HG02884 (cell line): ENCODE results near the gene RAPGEF5.

Experiments used
- ATAC-seq: cut with Tn5 transposase; IDR thresholded peaks from one replicate; pipeline ENCODE4 v1.9.1; 2021; ENCODE audit warnings: mild to moderate bottlenecking, moderate library complexity; ENCODE audit not compliant: unreplicated experiment

Gene RAPGEF5

GRCh38 chr7:22380333-22380732, 23.4 kb upstream of the RAPGEF5 start:
- ATAC-seq: no peak

DNA sequence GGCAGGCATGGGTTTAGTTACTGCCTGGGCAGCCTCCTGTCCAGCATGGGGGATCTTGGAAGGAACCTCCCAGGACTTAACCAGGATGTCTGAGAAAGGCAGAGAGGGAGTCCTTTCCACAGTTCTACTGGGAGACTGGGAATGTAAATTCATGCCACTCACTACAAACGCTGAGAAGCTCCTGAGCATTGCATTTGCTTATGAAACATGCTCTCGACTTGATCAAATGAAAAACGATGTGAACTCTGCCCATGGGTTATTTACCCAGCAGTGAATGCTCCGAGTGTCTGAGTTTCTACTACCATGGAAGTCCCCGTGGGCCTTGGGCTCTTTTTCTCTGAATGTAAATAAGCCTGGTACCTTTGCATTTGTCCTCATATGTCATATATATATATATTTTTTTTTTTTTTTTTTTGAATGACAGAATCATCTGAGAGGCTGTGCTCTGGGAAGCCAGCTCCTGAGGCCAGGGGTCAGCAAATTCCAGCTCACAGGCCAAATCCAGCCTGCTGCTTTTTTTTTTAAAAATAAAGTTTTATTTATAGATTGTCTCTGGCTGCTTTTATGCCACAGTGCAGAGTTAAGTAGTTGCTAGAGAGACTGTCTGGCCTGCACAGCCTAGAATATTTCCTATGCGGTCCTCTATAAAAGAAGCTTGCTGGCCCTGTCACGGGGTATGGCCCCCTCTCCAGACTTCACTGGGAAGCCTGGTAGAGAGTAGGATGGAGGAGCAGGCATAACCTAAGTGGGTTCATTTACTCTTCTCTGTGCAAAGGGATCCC, 21.4 kb upstream of the RAPGEF5 start:
- ATAC-seq: no peak

DNA sequence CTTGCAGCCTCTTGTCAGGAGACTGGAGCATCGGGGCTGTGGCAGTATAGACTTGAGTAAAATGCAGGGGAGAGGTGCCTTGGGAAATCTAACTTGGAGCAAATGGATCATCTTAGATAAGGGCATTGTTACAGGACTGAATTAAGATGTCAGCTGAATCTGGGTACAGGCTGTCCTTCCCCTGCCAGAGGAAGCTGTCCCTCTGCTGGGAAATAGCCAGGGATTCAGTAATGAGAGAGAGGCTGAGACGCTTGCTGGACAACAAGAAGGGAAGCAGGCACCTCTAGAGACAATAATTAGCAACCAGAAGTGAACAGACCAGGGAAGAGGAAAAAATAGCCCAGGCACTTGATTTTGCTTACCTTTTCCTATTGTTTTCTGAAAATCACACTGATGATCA, 20.7 kb upstream of the RAPGEF5 start:
- no peak for ATAC-seq

- no peak for ATAC-seq
Observed at GRCh38 chr7:22375359-22376048, 18.6 kb upstream of the RAPGEF5 start.

DNA sequence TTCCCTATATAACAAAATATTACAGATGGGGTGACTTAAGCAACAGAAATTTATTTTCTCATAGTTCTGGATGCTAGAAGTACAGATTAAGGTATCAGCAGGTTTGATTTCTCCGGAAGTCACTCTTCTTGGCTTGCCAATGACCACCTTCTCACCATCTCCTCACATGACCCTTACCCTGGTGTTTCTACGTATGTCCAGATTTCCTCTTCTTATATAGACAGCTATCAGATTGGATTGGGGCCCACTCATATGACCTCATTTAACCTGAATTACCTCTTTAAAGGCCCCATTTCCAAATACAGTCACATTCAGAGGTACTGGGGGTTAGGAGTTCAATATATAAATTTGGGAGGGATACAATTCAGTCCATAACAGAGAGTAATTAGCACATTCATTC, 17.0 kb upstream of the RAPGEF5 start:
- ATAC-seq: no peak

DNA sequence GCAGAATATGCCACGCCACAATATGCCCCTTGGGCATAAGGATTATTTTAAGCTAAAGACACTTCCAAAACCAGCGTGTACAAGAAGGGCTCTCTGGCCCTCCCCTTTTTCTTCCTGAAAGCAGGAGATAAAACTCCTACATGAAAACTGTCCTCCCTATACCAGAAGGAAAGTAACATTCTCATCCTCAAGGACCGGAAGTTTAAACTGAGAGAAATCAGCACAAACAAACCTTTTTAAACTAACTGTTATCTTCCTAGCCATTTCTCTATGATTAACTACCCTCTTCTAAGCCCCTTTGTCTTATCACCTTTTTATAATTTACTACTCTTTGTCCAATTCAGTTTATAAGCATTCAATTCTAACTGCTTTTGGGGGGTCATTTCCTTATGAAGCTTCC, 16.4 kb upstream of the RAPGEF5 start:
- ATAC-seq: no peak

- no peak for ATAC-seq
Observed at GRCh38 chr7:22372863-22373262, 15.9 kb upstream of the RAPGEF5 start.

DNA sequence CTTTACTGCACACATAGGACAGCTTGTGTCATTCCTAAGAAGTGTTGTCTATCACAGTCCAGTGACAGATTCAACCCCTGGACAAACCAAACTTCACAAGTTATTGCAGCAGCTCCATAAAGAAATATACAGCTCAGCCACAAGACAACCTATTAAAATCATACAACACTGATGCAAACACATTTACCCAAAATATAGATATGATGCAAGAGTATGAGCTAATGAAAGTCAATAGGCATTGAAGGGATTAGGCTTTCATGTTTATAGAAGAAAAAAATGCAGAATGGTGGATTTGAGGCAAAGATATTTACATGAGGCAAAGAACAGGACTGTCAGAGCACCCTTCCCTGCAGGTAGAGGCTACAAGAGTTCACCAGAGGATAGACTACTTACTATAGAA, 14.9 kb upstream of the RAPGEF5 start:
- no peak for ATAC-seq

GRCh38 chr7:22364900-22365299, 7.9 kb upstream of the RAPGEF5 start:
- no peak for ATAC-seq

- ATAC-seq: no peak
Observed at GRCh38 chr7:22363756-22364422, 6.9 kb upstream of the RAPGEF5 start.

GRCh38 chr7:22361795-22362194, 4.8 kb upstream of the RAPGEF5 start:
- ATAC-seq: no peak

DNA sequence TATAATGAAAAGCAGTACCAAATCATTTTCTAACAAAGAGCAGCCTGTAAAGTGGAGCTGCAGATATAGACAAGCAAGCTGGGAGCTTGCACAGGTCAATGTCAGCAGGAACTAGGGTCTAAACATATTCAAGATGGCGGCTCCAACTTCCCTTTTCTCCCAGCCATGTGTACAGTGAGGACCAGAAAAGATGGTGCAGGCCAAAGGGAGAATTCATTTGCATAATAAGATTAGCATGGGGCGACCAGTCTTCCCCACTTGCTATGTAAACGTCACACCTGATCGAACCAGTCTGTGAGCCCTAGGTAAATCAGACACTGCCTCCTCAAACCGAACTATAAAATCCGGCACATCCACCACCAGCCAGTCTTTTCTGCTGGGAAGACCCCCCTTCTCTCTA, 4.4 kb upstream of the RAPGEF5 start:
- no peak for ATAC-seq

DNA sequence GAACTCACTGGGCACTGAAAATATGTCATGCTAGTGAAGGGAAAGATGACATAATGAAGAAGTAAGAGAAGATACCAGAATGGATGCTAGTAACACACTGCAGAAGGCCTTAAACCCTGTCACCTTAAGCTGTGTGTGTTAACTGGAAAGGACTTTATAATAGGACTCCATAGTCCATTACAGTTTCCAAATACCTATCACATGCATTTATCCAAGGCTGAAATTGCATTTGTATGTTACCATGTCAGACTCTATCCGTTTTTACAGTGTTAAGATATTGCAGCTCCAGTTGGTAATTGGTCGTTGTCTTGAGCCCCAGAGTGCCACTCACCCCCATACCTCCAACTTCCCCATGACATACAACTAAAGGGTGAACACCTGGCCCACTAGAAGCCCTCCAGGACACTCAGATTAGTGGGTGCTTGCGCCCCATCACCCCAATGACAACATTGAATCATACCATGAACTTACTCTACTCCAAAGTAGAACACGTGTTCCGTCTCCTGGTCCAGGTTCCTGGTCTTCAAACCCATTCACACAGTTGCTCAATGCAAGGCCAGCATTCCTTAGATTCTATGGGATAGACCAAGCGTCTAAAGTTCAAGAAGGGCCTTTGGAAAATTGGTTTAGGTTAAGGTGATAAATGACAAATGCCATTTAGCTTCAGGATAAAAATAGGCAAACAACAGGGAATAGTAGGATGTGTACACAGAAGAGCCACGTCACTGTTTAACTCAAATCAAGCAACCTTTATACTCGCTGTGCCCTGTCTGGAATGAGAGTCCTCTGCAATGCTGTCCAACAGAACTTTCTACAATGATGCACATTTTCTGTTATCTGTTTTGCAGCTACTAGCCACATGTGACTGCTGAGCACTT, 2.1 kb upstream of the RAPGEF5 start:
- no peak for ATAC-seq

DNA sequence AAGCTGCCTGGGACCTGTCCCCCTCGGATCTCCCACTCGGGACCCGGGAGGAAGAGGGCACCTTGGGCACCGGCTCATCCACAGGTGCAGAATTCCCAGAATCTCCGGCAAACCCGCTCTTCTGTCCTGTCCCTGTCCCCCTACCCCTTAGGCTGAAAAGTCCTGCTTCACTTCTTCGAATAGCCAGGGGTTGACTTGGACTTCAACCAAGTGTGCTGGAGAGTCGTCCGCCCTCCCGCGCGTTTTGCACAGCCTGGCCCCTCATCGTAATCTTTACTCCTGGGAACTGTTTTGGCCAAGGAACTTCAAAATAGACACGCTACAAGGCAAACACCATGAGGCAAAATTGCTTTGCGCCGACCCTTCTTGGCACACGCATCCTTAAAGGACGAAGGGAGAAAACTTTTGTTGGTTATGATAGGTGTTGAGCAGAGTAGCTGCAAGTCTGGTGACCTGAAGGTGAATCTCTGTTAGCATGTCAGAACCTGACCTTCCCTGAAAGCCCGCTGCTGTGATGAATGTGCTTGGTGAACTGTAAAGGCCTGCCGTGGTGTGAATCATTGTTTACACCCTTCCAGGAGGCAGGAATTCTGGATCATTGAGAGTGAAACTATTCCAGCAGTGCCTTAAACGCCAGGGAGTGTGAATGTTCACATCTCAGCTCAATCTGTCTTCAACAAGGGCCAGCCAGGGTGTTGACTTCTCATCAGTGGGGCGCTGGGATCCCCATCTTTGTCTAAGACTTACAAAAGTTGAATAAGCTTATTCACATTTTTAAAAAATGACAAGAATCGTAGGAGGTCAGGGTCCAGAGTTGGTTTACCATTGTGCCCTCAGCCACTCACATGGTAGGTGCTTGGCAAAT, 589 bp upstream of the RAPGEF5 start:
- no peak for ATAC-seq

DNA sequence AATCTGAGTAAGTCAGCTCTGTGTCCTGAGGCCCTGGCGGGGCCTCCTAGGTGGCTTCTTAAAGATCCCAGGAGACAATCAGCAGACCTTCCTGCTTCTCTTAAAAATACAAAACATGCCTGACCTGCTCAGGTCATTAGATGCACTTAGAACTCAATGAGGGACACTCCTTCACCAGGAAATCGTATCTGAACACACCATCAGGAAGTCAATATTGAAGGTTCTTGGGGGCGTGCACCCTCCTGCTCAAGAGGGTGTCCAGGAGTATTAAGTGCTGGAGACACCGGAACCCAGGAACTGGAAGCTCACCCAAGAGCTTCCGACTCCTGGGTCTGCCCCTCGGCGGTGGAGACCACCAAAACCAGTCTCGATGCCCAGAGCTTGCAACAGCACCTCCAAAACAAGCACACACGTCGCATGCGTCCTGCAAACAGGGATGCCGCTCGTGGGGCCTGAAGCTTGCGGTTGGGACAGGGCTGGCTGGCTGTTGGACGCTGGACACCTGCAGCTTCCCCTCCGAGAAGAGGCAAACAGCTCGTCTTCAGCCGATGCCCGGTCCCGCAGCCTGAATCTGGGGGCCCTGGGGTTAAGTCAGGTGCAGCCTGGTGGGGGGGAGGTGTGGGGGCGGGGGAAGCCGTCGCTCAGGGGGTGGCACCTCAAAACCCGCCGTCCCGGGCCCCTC, 803 bp downstream of the RAPGEF5 start:
- ATAC-seq: peak; percentile 20

DNA sequence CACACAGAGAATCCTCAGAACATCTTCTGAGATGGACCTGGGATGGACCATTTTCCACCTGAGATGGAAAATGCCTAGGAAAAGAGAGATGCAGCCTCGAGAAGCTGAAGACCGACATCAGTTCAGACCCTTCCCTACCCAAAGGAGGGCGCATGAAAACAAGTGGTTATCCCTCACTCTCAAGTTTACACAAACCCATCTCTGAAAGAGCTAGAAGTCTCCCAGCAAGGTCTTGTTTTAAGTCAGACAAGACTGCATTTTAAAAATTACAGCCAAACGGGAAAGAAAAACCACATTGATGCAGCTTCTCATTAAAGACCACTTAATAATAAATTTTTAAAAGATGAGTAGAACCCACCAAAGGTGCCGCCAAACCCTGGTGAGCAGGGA, 1.3 kb downstream of the RAPGEF5 start:
- no peak for ATAC-seq

- ATAC-seq: no peak
Observed at GRCh38 chr7:22354462-22354861, 2.5 kb downstream of the RAPGEF5 start.

- no peak for ATAC-seq
Observed at GRCh38 chr7:22352887-22353286, 4.1 kb downstream of the RAPGEF5 start.

- ATAC-seq: no peak
Observed at GRCh38 chr7:22351878-22352277, 5.1 kb downstream of the RAPGEF5 start.

DNA sequence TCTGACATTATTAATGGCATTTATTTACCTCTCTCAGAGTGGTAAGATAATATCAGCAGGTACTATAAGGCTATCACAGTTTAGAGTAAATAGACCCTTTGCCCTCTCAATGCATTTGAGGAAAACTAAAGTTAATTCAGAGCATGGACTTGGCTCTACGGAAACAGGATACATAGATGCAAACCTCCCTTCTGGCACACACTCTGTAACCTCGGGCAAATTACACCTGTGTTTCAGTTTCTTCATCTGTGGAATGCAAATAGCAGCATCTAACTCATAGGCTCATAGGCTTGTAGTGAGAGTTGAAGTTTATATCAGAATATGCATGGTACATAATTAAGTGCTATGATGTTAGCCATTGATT, 5.6 kb downstream of the RAPGEF5 start:
- peak; percentile 61 for ATAC-seq
